Activated T-cell treated with anti-CD3 and anti-CD28 coated beads, Interleukin-2, amount 50 U/mL, for 72 hours (primary cell): ENCODE results near the gene RFX2. TPM values are rescaled to one million over a fixed set of nuclear protein-coding genes. Genes with fewer than 3 reads are reported as not detected.
A peak's percentile ranks its signal among the peaks of the same experiment; 100 is the strongest.

ENCODE experiments used
- ATAC-seq, 2 donors: fragments of 150-1000 bp; cut with Tn5 transposase; replicated peaks in 1 of 2; 2 replicates each; pipeline ENCODE4 v1.10.0; 2021; ENCODE audit warnings: moderate library complexity in 2 of 2, mild to moderate bottlenecking in 1 of 2
- DNase-seq, 2 donors: peaks; one replicate each; pipeline ENCODE4 v3.0.0; 2021 to 2022; ENCODE audit warnings: mixed read lengths in 1 of 2
- H3K27ac Mint-ChIP-seq: one replicate; pipeline ENCODE4 v1.8.0; 2022; ENCODE audit warnings: mild to moderate bottlenecking, moderate library complexity, mixed read lengths
- H3K27me3 Mint-ChIP-seq: one replicate; pipeline ENCODE4 v1.8.0; 2022; ENCODE audit warnings: low read depth, mixed read lengths
- H3K36me3 Mint-ChIP-seq, 2 donors: one replicate each; pipeline ENCODE4 v1.8.0; 2022; ENCODE audit warnings: mixed read lengths in 2 of 2, mild to moderate bottlenecking in 1 of 2; ENCODE audit not compliant: insufficient read depth in 2 of 2
- H3K4me1 Mint-ChIP-seq: one replicate; pipeline ENCODE4 v1.8.0; 2022; ENCODE audit warnings: low read depth, mixed read lengths
- H3K4me3 Mint-ChIP-seq, 2 donors: one replicate each; pipeline ENCODE4 v1.8.0; 2022; ENCODE audit warnings: mild to moderate bottlenecking in 2 of 2, mixed read lengths in 2 of 2, moderate library complexity in 2 of 2
- H3K9me3 Mint-ChIP-seq, 2 donors: one replicate each; pipeline ENCODE4 v1.8.0; 2022; ENCODE audit warnings: mixed read lengths in 2 of 2
- total RNA-seq, 2 donors: library from RNA; stranded (reverse); gene quantifications; one replicate each; pipeline ENCODE4 v1.2.3, GENCODE V29; 2022

The RFX2 gene
- total RNA-seq, 2 donors from 2014 or later, result 8.7 to 11.6 TPM

DNA sequence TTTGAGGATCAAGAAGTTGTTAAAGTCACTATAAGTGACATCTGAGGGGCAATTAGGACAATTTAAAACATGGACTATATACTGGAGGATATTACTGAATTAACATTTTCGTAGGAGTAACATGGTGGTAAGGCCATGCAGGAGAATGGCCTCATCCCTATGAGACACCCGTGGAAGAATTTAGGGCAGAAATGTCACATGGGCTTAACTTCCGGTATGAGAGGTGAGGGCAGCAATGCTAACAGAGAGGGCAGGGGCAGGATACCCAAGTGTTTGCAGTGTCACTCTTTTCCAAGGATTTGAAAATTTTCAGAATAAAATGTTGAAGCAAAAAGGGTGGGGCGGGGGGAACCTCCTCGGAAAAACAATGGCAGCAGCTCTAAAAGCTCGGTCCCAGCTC, 156.0 kb downstream of the RFX2 start:
- Mint-ChIP-seq H3K36me3 (peaks cover 0 to 3% of the 10 kb centered on the region in 2 donors), H3K4me1 (peaks cover 99% of the 10 kb centered on the region), H3K27me3 (no peaks in the 10 kb centered on the region), H3K9me3 (no peaks in the 10 kb centered on the region), H3K27ac (peak overlapping the region; percentile 98), H3K4me3 (peak overlapping the region; percentile 84)
- no peak for DNase-seq
- ATAC-seq, result no peak

DNA sequence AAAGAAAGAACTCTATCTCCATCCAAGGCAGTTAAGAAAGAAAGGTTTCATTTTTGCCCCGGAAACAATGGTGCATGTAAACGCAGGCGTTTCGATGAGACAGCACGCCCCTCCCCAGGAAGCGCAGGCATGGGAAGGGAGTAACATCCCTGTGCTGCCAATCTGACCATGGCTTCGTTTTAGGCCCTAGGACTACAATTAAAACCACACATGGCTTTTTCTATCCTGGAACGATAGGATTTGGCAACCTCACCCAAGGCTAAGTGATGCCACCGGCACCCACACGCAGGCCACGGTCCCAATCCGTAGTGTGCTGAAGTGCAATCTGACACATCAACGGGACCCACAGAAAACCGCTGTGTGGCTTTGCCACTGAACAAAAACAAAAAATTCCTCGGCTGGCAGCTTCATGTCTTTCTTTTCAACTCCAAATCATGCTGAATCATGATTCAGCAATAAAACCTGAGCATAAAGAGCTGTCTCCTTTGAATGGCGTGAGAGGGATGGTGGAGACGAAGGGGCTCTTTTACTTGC, 156.6 kb downstream of the RFX2 start:
- Mint-ChIP-seq H3K27ac (peak overlapping the region; percentile 98), H3K36me3 (peaks cover 0 to 3% of the 10 kb centered on the region in 2 donors)

DNA sequence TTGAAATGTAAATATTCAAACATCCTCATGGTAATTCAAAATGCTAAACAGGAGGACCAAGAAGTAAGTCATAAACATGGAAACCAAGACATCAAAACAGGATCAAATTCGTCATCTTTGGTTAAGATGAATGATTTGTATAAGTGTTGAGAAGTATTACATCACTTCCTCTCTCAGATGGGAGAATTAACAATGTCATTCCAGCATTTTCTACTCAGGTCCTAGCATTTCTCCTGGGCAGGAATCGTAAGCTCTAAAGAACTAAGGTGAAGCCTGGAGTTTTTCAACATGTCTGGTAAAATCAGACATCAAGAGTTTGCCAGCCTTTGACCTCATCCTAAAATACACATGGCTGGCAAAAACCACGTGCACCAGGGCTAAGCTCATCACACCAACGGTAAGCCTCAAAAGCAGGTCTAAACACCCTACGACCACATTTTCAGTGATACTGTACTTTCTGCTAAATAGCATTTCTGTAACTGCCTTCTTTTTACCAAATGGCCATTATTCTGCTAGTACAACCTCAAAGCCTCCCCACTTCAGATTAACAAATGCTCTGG, 157.2 kb downstream of the RFX2 start:
- no peaks in the 10 kb centered on the region for H3K27me3 Mint-ChIP-seq
- peak; percentile 37 to 43 for ATAC-seq
- peak overlapping the region; percentile 84 for H3K4me3 Mint-ChIP-seq
- peaks cover 0 to 3% of the 10 kb centered on the region in 2 donors for H3K36me3 Mint-ChIP-seq
- peak; percentile 28 to 35 for DNase-seq
- no peaks in the 10 kb centered on the region for H3K9me3 Mint-ChIP-seq
- peak overlapping the region; percentile 98 for H3K27ac Mint-ChIP-seq
- peaks cover 100% of the 10 kb centered on the region for H3K4me1 Mint-ChIP-seq

More for the DNA sequence above, 156.6 kb downstream of the RFX2 start:
- ATAC-seq, result peak; percentile 50 to 60
- DNase-seq, result peak; percentile 55 to 70
- Mint-ChIP-seq H3K4me1 (peaks cover 99% of the 10 kb centered on the region), H3K9me3 (no peaks in the 10 kb centered on the region), H3K4me3 (peak overlapping the region; percentile 84), H3K27me3 (no peaks in the 10 kb centered on the region)

DNA sequence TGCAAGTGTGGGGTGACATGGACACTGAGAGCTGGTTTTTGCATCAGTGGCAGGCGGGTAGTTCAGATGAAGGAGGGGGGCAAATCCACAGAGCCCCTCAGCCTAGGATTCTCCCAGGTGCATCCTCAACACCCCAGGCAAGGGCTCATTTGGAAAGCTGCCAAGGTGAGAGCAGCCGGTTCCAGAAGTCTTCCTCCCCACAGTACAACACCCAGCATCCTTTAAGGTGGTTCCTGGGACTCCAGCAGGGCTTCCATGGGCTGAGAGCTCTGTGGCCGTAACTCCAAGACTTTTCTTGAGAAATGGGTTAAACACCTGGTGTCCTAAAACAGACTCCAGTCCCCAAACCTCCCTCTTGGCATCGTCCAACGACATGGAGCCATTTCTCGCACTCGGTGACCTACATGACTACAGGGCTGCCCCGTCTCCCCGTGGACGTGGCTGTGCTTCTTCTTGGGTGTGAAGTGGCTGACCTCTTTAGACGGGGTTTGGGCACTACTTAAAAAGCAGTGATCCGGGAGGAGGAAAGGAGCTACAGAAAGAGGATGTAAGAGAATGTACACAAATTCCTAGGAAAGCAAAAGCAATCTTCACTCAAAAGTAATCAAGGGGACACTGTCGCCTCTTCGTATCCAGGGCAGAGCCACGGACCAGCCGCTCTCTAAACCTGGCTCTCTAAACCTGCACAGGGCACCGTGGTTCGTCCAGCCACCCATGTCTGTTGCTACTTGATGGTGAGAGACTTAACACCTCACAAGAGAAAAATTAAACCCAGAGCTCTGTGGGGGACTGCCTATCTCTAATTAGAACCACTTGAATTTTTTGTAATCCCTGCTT, 157.9 kb downstream of the RFX2 start:
- no peaks in the 10 kb centered on the region for H3K27me3 Mint-ChIP-seq
- peaks cover 100% of the 10 kb centered on the region for H3K4me1 Mint-ChIP-seq
- peak overlapping the region; percentile 98 for H3K27ac Mint-ChIP-seq
- DNase-seq (no peak), ATAC-seq (peak in 1 of 2 donors; percentile 0)
- H3K36me3 Mint-ChIP-seq, result peaks cover 0 to 3% of the 10 kb centered on the region in 2 donors
- no peaks in the 10 kb centered on the region for H3K9me3 Mint-ChIP-seq
- peak overlapping the region; percentile 84 for H3K4me3 Mint-ChIP-seq

DNA sequence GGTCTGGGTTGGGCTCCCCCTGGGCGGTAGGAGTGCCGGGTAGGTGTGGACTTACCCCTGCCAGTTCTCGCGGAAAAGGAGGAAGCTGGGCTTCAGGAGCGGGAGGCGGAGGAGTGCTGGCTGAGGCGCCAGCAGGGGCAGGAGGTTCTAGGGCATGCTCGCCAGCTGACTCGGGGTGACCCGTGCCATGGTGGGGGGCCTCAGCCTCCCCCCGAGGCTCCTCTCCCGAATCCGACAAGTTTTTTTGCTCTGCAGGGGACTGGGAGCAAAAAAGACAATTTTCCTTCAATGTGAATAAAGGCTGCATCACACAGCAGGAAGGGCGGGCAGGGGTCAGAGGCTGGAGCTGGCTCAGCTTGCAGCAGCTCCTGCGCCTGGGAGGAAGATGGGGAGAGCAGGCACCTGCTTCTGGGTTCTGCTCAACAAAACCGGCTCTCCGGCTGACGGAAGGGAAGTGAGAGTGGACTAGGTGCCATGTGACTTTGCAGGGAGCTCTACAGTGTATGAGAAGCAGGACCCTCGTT, 158.9 kb downstream of the RFX2 start:
- H3K27ac Mint-ChIP-seq, result peak overlapping the region; percentile 98
- peak overlapping the region; percentile 57 to 85 for H3K4me3 Mint-ChIP-seq
- no peaks in the 10 kb centered on the region for H3K27me3 Mint-ChIP-seq
- ATAC-seq (no peak), DNase-seq (no peak)
- H3K36me3 Mint-ChIP-seq, result peaks cover 0 to 3% of the 10 kb centered on the region in 2 donors
- H3K4me1 Mint-ChIP-seq, result peaks cover 97% of the 10 kb centered on the region
- H3K9me3 Mint-ChIP-seq, result no peaks in the 10 kb centered on the region

DNA sequence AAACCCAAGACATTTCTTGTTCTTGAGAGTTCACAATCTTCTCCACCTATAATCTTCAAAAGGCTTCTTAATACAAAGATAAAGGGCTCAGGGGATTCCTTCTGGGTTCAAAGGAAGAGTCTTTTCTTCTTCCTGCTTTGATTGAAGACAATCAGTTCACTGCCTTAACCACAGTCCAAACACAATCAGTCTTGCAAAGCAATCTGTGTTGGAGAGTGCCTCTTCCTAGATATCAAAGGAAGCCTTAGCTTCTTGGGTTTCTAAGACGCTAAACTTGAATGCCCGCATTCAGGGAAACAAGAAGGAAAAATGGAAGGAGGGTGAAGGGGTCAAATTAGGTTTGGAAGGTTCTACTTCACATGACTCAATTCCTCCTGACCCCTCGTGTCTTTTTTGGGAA, 159.6 kb downstream of the RFX2 start:
- DNase-seq (no peak), ATAC-seq (no peak)
- Mint-ChIP-seq H3K36me3 (peaks cover 0 to 6% of the 10 kb centered on the region in 2 donors), H3K27ac (peak overlapping the region; percentile 74), H3K4me3 (peak overlapping the region; percentile 57 to 85), H3K4me1 (peaks cover 97% of the 10 kb centered on the region), H3K9me3 (no peaks in the 10 kb centered on the region), H3K27me3 (no peaks in the 10 kb centered on the region)

DNA sequence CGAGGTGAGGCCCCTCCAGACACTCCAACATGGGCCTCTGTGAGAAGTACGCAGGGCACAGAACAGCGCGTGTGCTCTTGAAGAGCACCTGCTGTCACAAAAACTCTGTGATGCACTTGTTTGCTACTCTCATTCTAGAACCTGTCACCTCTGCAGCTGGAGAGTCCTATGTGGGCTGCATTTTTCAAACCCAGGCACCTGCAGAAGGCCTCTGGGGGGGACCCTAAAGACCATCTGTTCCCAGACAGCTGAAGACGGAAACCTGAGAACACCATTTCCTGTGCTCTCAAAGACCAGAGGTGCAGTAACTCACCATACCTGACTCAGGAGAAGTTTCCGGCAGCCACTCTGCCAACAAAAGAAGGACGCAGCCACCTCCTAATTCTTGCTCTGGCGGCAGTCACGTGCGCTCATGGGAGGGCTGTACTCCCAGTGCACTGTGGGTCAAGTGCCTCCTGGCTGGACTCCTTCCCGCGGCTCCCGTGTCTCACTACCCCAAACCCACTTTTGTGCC, 160.5 kb downstream of the RFX2 start:
- H3K27ac Mint-ChIP-seq, result peak overlapping the region; percentile 74
- peak overlapping the region; percentile 57 to 85 for H3K4me3 Mint-ChIP-seq
- H3K4me1 Mint-ChIP-seq, result peaks cover 96% of the 10 kb centered on the region
- ATAC-seq (peak; percentile 45 to 58), DNase-seq (peak; percentile 48 to 52)
- peaks cover 0 to 6% of the 10 kb centered on the region in 2 donors for H3K36me3 Mint-ChIP-seq
- H3K27me3 Mint-ChIP-seq, result no peaks in the 10 kb centered on the region
- no peaks in the 10 kb centered on the region for H3K9me3 Mint-ChIP-seq

DNA sequence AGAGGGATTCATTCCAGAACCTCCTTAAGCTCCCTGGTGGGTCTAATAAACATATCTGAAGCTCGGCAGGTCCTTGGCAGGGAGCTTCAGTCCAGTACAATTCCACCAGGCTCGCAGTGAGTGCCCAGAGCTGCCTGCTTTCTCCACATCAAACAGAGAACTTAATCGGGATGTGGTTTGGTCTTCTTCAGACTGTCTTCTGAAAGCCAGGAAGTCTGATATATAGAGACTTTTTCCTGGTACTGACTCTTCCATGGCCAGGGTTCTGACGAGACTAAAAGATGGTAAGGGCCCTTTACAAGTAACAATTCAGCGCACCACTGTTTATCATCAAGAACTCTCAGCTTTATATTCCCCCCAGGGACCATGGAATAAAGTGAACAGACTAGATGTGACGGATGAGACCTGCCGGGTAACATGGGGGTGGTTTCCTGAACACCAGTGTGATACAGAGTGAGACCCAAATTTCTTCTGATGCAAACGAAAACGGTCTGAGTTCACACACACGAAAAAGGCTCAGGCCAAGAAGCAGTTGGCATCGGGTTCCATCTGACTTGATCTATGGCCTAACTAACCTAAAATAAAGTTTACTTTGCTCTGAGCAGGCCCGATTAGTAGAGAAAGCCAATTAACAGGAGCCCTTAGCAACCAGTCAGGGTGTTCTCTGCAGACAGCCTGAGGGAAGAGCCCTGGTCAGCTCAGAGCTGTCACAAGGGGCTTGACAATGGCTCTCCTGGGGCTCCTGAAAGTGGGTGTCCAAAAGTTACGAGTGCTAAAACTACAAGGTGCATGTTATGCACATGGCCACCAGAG, 161.3 kb downstream of the RFX2 start:
- Mint-ChIP-seq H3K4me3 (peak overlapping the region; percentile 57 to 85), H3K4me1 (peaks cover 96% of the 10 kb centered on the region), H3K36me3 (peaks cover 0 to 6% of the 10 kb centered on the region in 2 donors), H3K27ac (peak overlapping the region; percentile 74), H3K27me3 (no peaks in the 10 kb centered on the region), H3K9me3 (no peaks in the 10 kb centered on the region)
- DNase-seq (peak; percentile 34 to 39), ATAC-seq (peak; percentile 46 to 61)

DNA sequence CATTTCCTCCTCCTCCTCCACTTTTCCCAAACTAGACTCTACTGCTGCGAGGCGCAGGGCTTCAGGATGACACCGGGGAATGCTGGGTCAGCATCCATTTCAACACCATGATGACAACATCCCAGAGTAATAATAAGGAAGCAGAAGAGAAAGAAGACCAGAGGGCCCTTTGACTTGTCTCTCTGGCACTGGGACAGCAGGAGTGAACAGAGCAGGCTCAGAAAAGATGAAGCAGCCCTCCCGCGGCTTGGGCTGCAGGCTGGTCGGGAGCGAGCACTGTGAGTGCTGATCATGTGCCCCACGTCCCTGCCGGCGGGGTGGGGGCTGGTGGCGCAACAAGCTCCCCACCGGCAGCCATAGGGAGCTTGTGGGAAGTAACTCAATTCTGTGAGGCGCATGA, 162.9 kb downstream of the RFX2 start:
- peak overlapping the region in 1 of 2 donors; percentile 59 for H3K4me3 Mint-ChIP-seq
- H3K27ac Mint-ChIP-seq, result peak overlapping the region; percentile 89
- no peaks in the 10 kb centered on the region for H3K27me3 Mint-ChIP-seq
- H3K9me3 Mint-ChIP-seq, result no peaks in the 10 kb centered on the region
- ATAC-seq (no peak), DNase-seq (no peak)
- peaks cover 86% of the 10 kb centered on the region for H3K4me1 Mint-ChIP-seq
- H3K36me3 Mint-ChIP-seq, result peaks cover 0 to 6% of the 10 kb centered on the region in 2 donors

DNA sequence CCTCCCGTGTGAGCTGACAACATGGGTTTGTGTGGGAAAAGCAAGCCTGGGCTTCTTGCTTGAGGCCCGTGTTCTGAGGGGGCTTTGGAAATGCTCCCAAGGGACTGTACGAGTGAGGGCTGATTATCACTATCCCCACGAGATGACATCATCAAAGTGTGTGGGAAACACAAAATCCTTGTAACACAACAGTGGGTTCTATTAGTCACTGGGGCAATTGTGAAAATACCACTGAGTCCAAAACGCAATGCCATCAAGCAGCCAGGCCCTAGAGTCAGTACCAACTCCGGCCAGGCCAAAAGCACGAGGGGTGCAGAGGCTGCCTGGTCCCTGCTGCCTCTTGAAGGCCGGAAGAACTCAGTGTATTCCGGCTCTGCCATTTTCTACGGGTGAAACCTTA, 166.7 kb downstream of the RFX2 start:
- peak; percentile 34 to 53 for ATAC-seq
- peaks cover 48% of the 10 kb centered on the region for H3K4me1 Mint-ChIP-seq

More for the DNA sequence above, 166.7 kb downstream of the RFX2 start:
- no peak overlapping the region for H3K27ac Mint-ChIP-seq
- no peak for DNase-seq
- H3K36me3 Mint-ChIP-seq, result peaks cover 0 to 3% of the 10 kb centered on the region in 2 donors
- no peaks in the 10 kb centered on the region for H3K27me3 Mint-ChIP-seq
- H3K9me3 Mint-ChIP-seq, result no peaks in the 10 kb centered on the region
- no peak overlapping the region for H3K4me3 Mint-ChIP-seq
